Left forelimb (tissue), 1 donor: Measurements from ENCODE around the gene UGP2.
"Not testable (repeated sequence)": the region's sequence is repeated elsewhere in the genome, so short reads cannot be mapped to it uniquely, and the experiment has no call there.

Experiments
- DNase-seq: peaks from one replicate; pipeline ENCODE4 v3.0.0-alpha.2; 2018; ENCODE audit warnings: low spot score

UGP2 gene

GRCh38 chr2:63893163-63893562 is 51.5 kb downstream of the UGP2 start:
- no peak for DNase-seq

- DNase-seq, result no peak
These were observed 52.5 kb downstream of the UGP2 start for GRCh38 chr2:63894167-63894566.

- no peak for DNase-seq
These were observed 57.1 kb downstream of the UGP2 start for GRCh38 chr2:63898839-63899238.

- no peak for DNase-seq
These were observed 57.9 kb downstream of the UGP2 start for GRCh38 chr2:63899639-63900038.

- DNase-seq, result no peak
These were observed 60.5 kb downstream of the UGP2 start for GRCh38 chr2:63902149-63902548.

- no peak for DNase-seq
These were observed 61.3 kb downstream of the UGP2 start for GRCh38 chr2:63903003-63903402.

- DNase-seq, result no peak
These were observed 72.6 kb downstream of the UGP2 start for GRCh38 chr2:63914311-63914710.

- no peak for DNase-seq
These were observed 85.1 kb downstream of the UGP2 start for GRCh38 chr2:63926815-63927214.

GRCh38 chr2:63932104-63932503 is 90.4 kb downstream of the UGP2 start:
- not testable (repeated sequence) for DNase-seq
